ENCODE measurements around the gene FAAP20.

Gene FAAP20

GRCh38 chr1:2231532-2232254 lies 37.1 kb upstream of the FAAP20 start (continued):
- TF ChIP-seq HIC1 (tag by site-specific recombination; IDR thresholded peaks at IDR 0.05) (peak; percentile 61; the same call in 1 of the 2 replicates), MEIS1 (CRISPR knock-in tag; IDR thresholded peaks at IDR 0.05; ENCODE audit: borderline replicate concordance) (no peak), ZNF404 (tag by site-specific recombination; IDR thresholded peaks at IDR 0.05) (no peak), ZNF140 (tag by site-specific recombination; IDR thresholded peaks at IDR 0.05) (no peak), ZNF513 (tag by site-specific recombination; IDR thresholded peaks at IDR 0.05) (no peak), KLF16 (tag by site-specific recombination; IDR thresholded peaks at IDR 0.05) (peak; percentile 77), ZNF423 (tag by site-specific recombination; IDR thresholded peaks at IDR 0.05) (0 out of 2 replicates have a peak, but pooled peaks have one; percentile 43), KLF9 (tag by site-specific recombination; IDR thresholded peaks at IDR 0.05; ENCODE audit: low read depth) (peak; percentile 98), TSHZ1 (tag by site-specific recombination; IDR thresholded peaks at IDR 0.05; ENCODE audit: borderline replicate concordance) (no peak), ZBTB8A (tag by site-specific recombination; IDR thresholded peaks at IDR 0.05) (peak; percentile 12; the same call in 1 of the 2 replicates), BCL11A (tag by site-specific recombination; IDR thresholded peaks at IDR 0.05; ENCODE audit: low read depth) (0 out of 2 replicates have a peak, but pooled peaks have one; percentile 12), ZBTB10 (tag by site-specific recombination; IDR thresholded peaks at IDR 0.05) (no peak), WT1 (tag by site-specific recombination; IDR thresholded peaks at IDR 0.05) (peak; percentile 48), ZNF610 (tag by site-specific recombination; IDR thresholded peaks at IDR 0.05; ENCODE audit: borderline replicate concordance) (peak; percentile 17; the same call in 1 of the 2 replicates), ZNF18 (tag by site-specific recombination; IDR thresholded peaks at IDR 0.05) (0 out of 2 replicates have a peak, but pooled peaks have one; percentile 29), ZBTB6 (tag by site-specific recombination; IDR thresholded peaks at IDR 0.05) (peak; percentile 89), ZNF48 (tag by site-specific recombination; IDR thresholded peaks at IDR 0.05) (no peak), PATZ1 (tag by site-specific recombination; IDR thresholded peaks at IDR 0.05) (peak; percentile 34), ZNF112 (tag by site-specific recombination; IDR thresholded peaks at IDR 0.05) (no peak), ZNF501 (tag by site-specific recombination; IDR thresholded peaks at IDR 0.05) (0 out of 2 replicates have a peak, but pooled peaks have one; percentile 16), ZNF366 (tag by site-specific recombination; conservative IDR thresholded peaks at IDR 0.05) (no peak)
